Mesangial cell (primary cell): Measurements from ENCODE around the gene HEPACAM. TPM values are rescaled to one million over a fixed set of nuclear protein-coding genes. Genes with fewer than 3 reads are reported as not detected.

ENCODE experiments used
- total RNA-seq: library from RNA; depleted of rRNA; stranded (reverse); fragments of >200 nt; gene quantifications from 2 replicates; pipeline ENCODE4 v1.2.3, GENCODE V29; 2015

Gene HEPACAM, protein sequence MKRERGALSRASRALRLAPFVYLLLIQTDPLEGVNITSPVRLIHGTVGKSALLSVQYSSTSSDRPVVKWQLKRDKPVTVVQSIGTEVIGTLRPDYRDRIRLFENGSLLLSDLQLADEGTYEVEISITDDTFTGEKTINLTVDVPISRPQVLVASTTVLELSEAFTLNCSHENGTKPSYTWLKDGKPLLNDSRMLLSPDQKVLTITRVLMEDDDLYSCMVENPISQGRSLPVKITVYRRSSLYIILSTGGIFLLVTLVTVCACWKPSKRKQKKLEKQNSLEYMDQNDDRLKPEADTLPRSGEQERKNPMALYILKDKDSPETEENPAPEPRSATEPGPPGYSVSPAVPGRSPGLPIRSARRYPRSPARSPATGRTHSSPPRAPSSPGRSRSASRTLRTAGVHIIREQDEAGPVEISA
- total RNA-seq: not detected in 2 replicates

DNA sequence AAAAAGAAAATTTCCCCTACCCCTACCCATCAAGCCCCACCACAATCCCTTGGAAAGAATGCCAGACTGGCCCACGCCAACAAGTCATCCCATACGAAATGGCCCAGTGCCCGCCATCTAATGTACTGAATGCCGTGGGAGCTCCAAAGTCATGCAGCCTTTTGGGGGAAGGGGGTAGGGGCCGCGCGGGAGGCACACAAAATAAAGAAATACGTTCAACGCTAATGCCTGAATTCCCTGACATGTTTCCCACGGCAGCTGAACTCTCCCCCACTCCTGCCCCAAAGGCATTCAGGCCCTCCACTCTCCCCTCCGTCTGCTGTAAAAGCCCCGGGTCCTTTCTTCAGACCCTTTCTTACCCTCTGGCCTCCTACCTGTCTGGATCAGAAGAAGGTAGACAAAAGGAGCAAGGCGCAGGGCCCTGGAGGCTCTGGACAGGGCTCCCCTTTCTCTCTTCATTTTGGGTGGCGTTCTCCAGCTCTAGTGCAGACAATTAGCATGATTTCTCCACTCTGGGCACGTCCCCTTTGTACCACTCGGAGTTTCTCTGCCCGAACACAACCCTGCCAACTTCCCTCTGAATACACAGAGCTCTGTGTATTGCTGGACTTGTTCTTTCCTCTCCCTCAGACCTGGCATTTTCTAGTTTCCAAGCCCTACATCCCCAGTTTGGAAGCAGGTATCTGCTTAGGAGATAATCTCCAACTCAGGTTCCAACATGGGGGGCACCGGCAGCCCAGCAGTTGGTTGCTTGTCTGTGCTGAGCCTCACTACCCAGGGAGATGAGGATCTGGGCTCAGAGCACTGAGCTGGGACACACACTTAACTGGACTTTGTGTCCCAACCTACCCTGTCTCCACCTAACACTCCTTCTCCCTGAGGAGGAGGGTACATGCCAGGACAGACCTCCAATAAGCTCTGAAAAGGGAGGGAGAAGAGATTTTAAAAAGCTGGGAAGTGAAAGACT is at the start of gene HEPACAM:
Gene HEPACAM (minus strand): TSS at position 500 of the 967 bp plus-strand sequence. CDS start 41 bp downstream, at position 459.

DNA sequence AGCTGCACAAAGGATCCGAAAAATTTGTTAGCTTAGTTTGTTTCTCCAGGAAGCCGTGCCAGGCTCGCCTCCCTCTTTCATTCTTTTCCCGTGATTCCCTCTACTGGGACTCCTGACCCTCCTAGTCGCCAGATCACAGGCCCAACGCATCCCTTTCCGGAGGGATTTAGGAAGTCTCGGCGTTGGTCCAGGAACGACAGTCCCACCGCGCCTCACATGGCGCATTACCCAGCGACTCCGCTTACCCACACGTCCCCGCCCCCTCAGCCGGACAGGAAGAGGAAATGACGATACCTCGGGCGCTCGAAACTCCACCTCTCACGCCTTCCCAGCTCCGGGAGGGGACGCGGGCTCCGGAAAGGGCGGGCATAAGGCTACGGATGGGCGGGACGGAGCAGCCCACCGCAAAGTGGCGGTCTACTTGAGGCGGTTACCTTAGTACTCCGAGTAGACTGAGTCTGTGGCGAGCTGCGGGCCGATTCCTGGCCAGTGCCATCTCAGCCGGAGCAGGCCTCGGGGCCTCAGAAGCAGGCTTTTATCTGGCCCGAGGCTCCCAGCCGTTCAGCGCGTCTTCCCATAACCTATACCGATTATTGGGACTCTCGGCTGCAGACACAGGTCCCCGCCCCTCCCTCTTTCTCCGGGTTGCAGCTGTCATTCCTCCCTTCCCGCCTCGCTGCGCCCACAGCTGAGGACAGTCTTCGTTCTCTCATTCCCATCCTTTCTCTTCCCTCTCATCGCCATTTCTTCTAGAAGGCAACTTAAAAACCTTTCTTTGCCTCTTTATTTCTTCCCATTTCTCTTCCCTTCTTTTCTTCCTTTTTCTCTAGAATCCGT is 18.1 kb upstream of the HEPACAM start, which contains the start of gene CCDC15:
Gene CCDC15 (plus strand): TSS at position 450 of the 837 bp plus-strand sequence. CDS start 531 bp downstream, outside the sequence.

DNA sequence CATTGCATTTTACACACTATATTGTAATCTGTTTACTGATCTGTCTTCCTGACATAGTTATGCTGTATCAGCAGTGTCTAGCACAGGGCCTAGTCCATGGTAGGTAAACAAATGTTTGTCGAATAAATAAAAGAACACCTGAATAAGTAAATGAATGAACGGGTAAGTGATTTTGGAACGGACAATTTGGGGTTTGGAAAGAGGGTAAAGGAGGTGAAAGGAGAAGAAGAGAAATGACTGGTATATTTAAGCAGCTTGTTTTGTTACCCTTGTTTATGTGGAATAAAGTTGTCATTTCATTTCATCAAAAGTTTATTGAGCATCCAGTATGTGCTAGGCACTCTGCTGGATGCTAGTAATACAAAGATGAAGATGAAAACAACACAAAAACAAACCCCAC is 16.9 kb downstream of the HEPACAM start, which contains the start of gene HEPN1:
Gene HEPN1 (plus strand): TSS at position 301 of the 400 bp plus-strand sequence.

DNA sequence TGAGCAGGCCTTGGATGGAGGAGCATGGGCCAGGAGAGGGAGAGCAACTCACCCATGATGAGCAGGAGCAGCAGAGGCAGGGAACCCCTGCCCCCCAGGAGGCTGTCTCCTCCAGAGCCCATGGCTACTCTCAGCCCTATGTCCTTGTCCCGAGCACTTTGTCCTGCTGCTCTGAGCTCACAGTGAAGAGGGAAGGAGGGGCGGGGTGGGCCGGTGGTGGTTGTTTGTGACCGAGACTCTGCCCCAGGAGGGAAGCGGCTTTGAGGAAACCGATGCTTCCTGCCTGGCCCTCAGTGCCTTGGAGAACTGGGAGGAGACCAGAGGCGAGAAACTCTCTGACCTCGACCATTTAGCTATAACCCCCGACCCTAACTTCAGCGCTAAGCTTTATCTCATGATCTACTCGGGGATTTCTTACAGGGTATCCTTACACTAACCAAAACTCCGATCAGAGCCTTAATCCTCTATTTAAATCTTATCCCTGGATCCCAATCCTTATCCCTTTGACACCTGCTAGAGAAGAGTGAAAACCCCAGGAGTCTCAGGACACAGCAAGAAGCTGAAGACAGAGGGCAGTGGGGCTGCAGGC is 38.1 kb downstream of the HEPACAM start, which contains the start of gene ROBO4:
Gene ROBO4 (minus strand): TSS at position 192 of the 589 bp plus-strand sequence. CDS start 70 bp downstream, at position 122.

Other genes starting within 250 kb of the HEPACAM start
- 0.76 and 11.1 TPM in 2 replicates for gene NRGN, start 196.1 kb downstream of the HEPACAM start, total RNA-seq
- gene VSIG2, start 183.8 kb downstream of the HEPACAM start, total RNA-seq: 0.13 TPM in 1 of 2 replicates, not detected in the other
- gene ESAM, start 173.8 kb downstream of the HEPACAM start, total RNA-seq: 6.1 and 35.7 TPM in 2 replicates
- 7.5 and 11.1 TPM in 2 replicates for gene MSANTD2, start 135.6 kb downstream of the HEPACAM start, total RNA-seq
- gene ROBO3, start 70.6 kb downstream of the HEPACAM start, total RNA-seq: 22.3 and 22.6 TPM in 2 replicates
- 0.65 and 0.76 TPM in 2 replicates for gene ROBO4, start 38.2 kb downstream of the HEPACAM start, total RNA-seq
- gene HEPN1, start 16.8 kb downstream of the HEPACAM start, total RNA-seq: not detected in 2 replicates
- 0.25 and 2.3 TPM in 2 replicates for gene CCDC15, start 18.2 kb upstream of the HEPACAM start, total RNA-seq
- 0.25 and 0.98 TPM in 2 replicates for gene SLC37A2, start 127.3 kb upstream of the HEPACAM start, total RNA-seq
- gene TMEM218, start 175.6 kb upstream of the HEPACAM start, total RNA-seq: 23.0 and 23.6 TPM in 2 replicates
- gene PKNOX2, start 228.7 kb upstream of the HEPACAM start, total RNA-seq: 0.98 and 1.6 TPM in 2 replicates